IPS-18a (cell line): ENCODE data around the gene NEXN.

ENCODE experiments used
- H3K27ac ChIP-seq: one replicate; pipeline ENCODE4 v1.5.1; 2013; ENCODE audit warnings: low read length
- H3K27me3 ChIP-seq: one replicate; pipeline ENCODE4 v1.6.1; 2013; ENCODE audit warnings: mild to moderate bottlenecking, low read length; ENCODE audit not compliant: control insufficient read depth, insufficient read depth
- H3K36me3 ChIP-seq: one replicate; pipeline ENCODE4 v1.6.1; 2013; ENCODE audit warnings: low read depth, low read length; ENCODE audit not compliant: control insufficient read depth
- H3K4me1 ChIP-seq: one replicate; pipeline ENCODE4 v1.6.1; 2013; ENCODE audit warnings: low read depth, low read length; ENCODE audit not compliant: control insufficient read depth
- H3K4me3 ChIP-seq: one replicate; pipeline ENCODE4 v1.5.1; 2013; ENCODE audit warnings: low read length
- H3K9ac ChIP-seq: one replicate; pipeline ENCODE4 v1.6.1; 2013; ENCODE audit warnings: mild to moderate bottlenecking, low read length, moderate library complexity
- H3K9me3 ChIP-seq: one replicate; pipeline ENCODE4 v1.6.1; 2013; ENCODE audit warnings: low read depth, low read length; ENCODE audit not compliant: control insufficient read depth

Gene NEXN

DNA sequence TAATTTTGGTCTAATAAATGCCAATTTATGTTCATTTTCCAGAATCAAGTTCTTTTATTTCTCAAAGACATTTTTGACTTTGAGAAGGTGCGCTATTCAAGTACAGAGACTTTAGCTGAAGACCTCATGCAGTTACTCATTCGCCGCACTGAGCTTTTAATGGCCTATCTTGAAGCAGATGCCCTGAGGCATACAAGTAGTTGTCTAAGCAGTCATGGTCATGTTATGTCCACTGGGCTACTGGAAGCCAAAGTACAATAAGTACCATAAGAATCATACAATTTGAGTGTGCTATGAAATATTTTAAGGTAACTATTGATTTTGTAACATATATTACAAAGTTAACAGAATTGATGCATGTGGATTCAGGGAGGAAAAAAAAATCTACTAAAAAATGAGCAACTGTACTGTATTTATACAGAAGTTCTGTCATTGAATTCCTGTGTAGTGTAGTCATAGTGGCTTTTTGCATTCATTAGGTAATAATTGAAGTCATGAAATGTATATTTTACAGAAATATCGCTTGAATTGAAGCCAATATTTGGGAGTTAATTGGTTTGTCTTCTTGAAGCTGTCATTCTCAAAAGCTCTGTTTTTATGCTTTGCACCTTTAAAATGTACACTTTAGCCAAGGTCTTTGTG is 13.5 kb upstream of the NEXN start:
- Histone ChIP-seq H3K4me1 (no peaks in the 10 kb centered on the region), H3K9me3 (no peaks in the 10 kb centered on the region), H3K27me3 (no peaks in the 10 kb centered on the region), H3K36me3 (no peaks in the 10 kb centered on the region), H3K4me3 (no peak overlapping the region), H3K27ac (no peak overlapping the region), H3K9ac (no peak overlapping the region)

DNA sequence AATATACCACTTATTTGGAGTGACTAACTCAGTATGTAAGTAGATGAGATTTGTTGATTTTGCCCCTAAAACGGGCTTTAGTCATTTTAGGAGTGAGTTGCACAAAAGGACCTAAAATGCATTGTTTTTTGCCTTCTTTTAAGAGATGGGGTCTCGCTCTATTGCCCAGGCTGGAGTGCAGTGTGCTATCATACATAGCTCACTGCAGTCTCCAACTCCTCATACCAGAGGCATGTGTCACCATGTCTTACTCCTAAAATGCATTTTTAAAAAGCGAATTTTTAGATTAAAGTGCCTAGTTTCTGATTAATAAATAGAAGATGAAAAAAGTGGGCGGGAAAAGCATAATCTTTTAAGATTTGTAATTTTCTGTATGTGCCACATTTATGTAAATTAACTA is 11.5 kb upstream of the NEXN start:
- Histone ChIP-seq H3K9ac (no peak overlapping the region), H3K4me3 (no peak overlapping the region), H3K27me3 (no peaks in the 10 kb centered on the region), H3K4me1 (no peaks in the 10 kb centered on the region), H3K9me3 (no peaks in the 10 kb centered on the region), H3K27ac (no peak overlapping the region), H3K36me3 (no peaks in the 10 kb centered on the region)

DNA sequence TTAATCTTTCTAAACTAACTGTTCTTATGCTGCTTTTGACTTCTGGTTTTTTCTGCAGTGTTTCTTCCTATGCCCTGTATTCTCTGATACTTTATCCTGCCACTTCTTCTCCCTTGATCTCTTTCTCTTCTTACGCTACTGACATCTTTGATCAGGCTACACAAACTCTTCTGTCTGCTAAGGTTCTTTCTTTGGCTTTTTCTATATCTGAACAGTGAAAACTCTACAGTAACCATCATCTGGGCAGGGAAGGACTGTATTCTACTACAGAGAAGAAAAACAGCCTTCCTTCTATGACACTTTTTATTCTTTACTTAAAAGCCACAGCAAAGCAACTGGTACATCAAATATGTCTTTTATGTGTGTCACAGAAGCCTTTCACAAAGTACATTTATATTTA is 7.4 kb upstream of the NEXN start:
- no peak overlapping the region for H3K27ac ChIP-seq
- no peaks in the 10 kb centered on the region for H3K9me3 ChIP-seq
- no peaks in the 10 kb centered on the region for H3K36me3 ChIP-seq
- no peaks in the 10 kb centered on the region for H3K4me1 ChIP-seq
- no peak overlapping the region for H3K9ac ChIP-seq
- H3K4me3 ChIP-seq = no peak overlapping the region
- H3K27me3 ChIP-seq = no peaks in the 10 kb centered on the region

DNA sequence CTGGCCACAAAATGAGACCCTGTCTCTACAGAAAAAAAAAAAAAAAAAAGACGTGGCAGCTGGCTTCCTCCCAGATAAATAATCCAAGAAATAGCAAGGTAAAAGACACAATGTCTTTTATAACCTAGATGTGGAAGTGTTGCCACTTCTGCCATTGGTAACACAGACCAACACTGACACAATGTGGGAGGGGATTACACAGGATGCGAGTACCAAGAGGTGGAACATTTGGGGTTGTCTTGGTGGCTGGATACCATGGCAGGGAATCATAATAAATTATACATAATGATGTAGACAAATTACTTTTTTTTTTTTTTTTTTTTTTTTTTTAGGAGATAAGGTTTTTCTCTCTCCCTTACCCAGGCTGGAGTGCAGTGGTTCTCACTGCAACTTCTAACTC is 6.0 kb upstream of the NEXN start:
- Histone ChIP-seq H3K9ac (no peak overlapping the region), H3K4me3 (no peak overlapping the region), H3K9me3 (no peaks in the 10 kb centered on the region), H3K27ac (no peak overlapping the region), H3K27me3 (no peaks in the 10 kb centered on the region), H3K4me1 (no peaks in the 10 kb centered on the region), H3K36me3 (no peaks in the 10 kb centered on the region)

DNA sequence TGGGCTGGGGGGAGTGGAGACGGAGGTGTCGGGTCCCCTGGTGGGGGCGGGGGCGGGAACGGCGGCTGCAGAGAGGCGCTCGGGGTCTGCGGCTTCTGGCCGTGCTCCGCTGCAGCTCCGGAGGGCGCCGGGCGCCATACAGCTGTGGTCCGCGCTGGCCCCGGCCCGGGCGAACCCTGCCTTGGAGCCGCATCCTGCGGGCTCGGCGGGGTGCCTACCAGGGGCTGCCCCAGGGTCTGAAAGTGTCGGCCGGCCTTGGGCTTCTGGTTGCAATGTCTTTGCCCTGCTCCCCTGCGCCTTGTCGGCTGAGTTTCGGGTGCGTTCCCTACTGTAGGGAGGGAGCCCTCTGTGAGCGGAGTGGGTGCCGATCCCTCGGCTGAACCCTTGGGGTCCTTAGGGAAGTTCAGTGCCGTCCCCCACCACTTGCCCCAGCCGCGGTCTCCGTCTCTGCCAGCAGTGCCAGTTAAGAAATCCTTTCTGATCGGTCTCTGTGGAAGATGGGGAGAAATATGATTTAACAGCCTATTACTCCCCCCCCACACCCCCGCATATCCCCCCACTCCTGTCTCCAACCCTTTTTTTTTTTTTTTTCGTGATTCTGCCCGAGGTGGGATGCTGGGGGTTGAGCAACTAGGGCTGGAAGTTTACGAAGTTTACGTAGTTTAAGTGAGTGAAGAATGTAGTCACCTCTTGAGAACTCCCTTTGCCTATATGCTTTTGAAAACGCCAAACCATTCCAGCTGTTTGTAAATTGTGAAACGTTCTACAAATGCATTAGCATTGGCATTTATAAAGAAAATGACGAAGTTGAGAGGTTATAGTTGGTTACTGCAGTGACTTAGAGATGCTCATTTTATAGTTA is 588 bp downstream of the NEXN start:
- peak overlapping the region; percentile 72 for H3K9ac ChIP-seq
- no peak overlapping the region for H3K27ac ChIP-seq

DNA sequence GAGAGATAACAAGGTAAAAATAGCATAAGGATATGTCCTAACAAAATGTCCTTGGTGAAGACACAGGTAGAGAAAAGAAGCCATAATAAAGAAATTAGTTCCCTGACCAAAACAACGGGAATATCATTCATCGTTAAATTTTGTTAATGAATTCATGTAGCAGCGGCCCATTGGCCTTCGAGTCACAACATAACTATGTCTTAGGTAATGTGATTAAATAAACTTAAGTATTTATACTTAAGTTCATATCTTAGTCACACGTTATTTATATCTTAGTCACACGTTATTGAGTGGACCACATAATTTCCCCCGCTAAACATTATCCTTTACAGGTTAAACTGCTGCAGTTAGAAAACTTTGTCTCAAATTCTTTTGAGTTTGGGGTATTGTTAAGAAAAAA is 1.2 kb downstream of the NEXN start:
- no peaks in the 10 kb centered on the region for H3K36me3 ChIP-seq
- peak overlapping the region; percentile 84 for H3K4me3 ChIP-seq
- no peak overlapping the region for H3K27ac ChIP-seq
- peaks cover 10% of the 10 kb centered on the region for H3K4me1 ChIP-seq
- peak overlapping the region; percentile 72 for H3K9ac ChIP-seq
- H3K9me3 ChIP-seq = no peaks in the 10 kb centered on the region
- H3K27me3 ChIP-seq = no peaks in the 10 kb centered on the region

More for the DNA sequence above, 588 bp downstream of the NEXN start:
- Histone ChIP-seq H3K4me1 (peaks cover 10% of the 10 kb centered on the region), H3K9me3 (no peaks in the 10 kb centered on the region), H3K27me3 (no peaks in the 10 kb centered on the region), H3K4me3 (peak overlapping the region; percentile 84), H3K36me3 (no peaks in the 10 kb centered on the region)

DNA sequence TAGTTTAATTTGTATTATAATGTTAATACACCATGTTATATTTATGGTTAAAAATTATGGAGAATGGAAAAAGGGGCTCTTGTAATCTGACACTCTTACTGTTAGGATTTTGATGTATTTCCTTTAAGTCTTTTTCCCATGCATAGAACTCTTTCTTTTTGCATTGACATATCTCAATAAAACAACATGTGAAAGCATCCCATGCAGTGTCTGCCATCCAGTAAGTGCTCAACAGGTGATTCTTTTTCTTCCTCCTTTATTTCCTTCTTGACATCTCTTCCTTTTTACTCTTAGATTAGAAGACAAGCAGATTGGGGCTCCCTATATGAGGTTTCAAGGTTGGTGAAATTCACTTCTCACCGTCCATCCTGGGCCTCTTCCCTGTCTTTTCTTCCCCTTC is 2.8 kb downstream of the NEXN start:
- Histone ChIP-seq H3K4me1 (peaks cover 10% of the 10 kb centered on the region), H3K27me3 (no peaks in the 10 kb centered on the region), H3K9me3 (no peaks in the 10 kb centered on the region), H3K36me3 (no peaks in the 10 kb centered on the region), H3K27ac (no peak overlapping the region), H3K4me3 (no peak overlapping the region), H3K9ac (no peak overlapping the region)

DNA sequence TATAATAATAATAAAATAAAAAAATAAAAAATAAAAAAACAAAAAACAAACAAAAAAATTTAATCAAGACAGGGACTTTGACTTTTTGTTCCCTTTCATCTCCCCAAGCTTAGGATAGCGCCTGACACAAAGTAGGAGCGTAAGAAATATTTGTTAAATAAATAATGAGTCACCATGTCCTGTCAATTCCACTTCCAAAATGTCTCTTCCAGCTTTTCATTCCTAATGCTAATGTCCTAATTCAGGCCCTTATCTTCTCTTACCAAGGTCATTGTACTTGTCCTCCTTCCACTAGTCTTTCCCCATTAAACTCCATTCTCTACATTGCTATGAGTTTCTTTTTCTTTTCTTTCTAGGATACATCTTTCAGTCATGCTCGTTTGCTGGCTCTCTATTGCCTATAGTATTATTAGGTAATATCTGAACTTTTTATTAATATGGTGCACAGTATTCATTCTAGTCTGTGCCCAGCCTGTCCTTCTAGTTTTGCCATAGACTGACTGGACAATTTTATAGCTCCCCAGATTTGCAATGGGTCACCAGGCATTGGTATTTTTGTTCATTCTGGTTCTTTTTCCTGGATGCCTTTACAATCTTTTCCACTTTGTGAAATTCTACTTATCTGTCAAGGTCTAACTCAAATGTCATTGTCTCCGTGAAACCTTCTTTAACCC is 11.4 kb downstream of the NEXN start:
- Histone ChIP-seq H3K9me3 (no peaks in the 10 kb centered on the region), H3K4me1 (no peaks in the 10 kb centered on the region), H3K27me3 (no peaks in the 10 kb centered on the region), H3K9ac (no peak overlapping the region), H3K36me3 (no peaks in the 10 kb centered on the region), H3K4me3 (no peak overlapping the region), H3K27ac (no peak overlapping the region)

DNA sequence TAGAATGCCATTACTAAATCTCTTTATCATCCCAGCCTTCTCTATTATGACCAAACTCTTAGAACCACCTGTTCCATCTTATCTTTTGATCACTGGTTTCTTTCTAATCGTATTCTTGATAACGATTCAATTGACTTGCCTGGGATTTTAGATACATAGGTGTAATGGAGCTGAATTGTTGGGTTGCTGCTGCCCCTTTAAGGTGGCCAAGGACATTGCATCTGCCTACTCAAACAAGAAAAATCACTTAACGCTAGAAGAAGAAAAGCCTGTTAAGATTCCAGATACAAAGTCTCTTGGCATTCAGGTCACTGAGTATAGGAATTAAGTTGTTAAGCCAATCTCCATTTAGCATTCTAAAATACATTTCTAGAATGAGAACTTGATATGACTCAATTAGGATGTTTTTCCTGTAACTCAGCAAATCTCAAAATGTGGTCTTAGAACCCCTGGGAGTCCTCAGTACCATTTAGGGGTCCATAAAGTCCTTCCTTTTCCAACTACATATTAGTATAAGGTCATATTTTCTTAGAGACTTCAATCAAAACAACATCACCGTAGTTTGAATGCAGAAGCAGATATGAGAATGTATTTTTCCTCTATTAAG is 12.4 kb downstream of the NEXN start:
- Histone ChIP-seq H3K4me1 (no peaks in the 10 kb centered on the region), H3K27me3 (no peaks in the 10 kb centered on the region), H3K9ac (no peak overlapping the region), H3K27ac (no peak overlapping the region), H3K9me3 (no peaks in the 10 kb centered on the region), H3K4me3 (no peak overlapping the region), H3K36me3 (no peaks in the 10 kb centered on the region)

DNA sequence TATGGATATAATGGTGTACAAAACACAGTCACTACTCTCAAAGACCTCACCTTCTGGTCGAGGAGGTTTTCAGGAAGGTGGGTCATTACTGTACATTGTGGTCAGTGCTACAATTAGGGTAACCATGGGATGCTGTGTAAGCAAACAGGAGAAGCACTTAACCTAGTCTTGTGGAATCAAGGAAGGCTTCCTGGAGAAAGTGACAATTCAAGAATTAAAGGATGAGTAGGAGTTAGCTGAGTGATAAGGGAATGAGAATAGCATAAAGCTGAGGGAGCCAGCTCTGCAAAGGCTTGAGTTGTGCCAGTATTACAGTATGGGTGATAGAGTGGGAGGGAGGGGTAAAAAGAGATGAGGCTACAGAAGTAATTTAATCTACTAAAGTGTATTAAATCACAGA is 17.2 kb downstream of the NEXN start:
- Histone ChIP-seq H3K4me1 (no peaks in the 10 kb centered on the region), H3K4me3 (no peak overlapping the region), H3K9me3 (no peaks in the 10 kb centered on the region), H3K9ac (no peak overlapping the region), H3K36me3 (no peaks in the 10 kb centered on the region), H3K27me3 (no peaks in the 10 kb centered on the region), H3K27ac (no peak overlapping the region)

DNA sequence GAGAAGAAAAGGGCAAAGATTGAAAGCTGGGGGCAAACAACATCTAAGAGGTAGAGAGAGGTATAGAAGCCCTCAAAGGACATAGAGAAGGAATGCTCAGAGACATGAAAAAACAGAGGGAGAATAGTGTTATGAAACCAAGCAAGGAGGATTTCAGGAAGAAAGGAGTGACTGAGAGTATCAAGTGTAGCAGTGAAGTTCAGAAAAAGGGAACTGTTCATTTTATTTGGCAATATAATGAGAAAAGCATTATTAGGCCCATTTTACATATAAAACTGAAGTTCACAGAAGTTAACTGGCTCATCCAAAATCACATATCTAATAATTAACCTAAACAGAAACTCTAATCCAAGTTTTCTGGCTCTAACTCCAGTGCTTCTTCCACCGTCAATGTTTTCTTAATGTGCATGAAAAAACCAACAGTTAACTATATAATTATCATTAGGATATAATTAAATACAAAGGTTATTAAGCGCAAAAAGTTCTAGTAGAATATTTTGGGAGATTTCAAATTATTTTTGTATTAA is 17.7 kb downstream of the NEXN start:
- Histone ChIP-seq H3K9me3 (no peaks in the 10 kb centered on the region), H3K27ac (no peak overlapping the region), H3K4me3 (no peak overlapping the region), H3K36me3 (no peaks in the 10 kb centered on the region), H3K27me3 (no peaks in the 10 kb centered on the region), H3K4me1 (no peaks in the 10 kb centered on the region), H3K9ac (no peak overlapping the region)
